ENCODE results near the gene SPATS2L.
A peak's percentile ranks its signal among the peaks of the same experiment; 100 is the strongest.

The SPATS2L gene

GRCh38 chr2:200307724-200308545 is 1.4 kb downstream of the SPATS2L start:
- no peak for TF ChIP-seq CTCF (IDR thresholded peaks at IDR 0.05; ENCODE audit: insufficient read depth, low read depth, low read length, missing control alignments)
- DNase-seq (ENCODE audit: low read depth): peak; percentile 26
- peak overlapping the region; percentile 49 for H3K4me3 ChIP-seq (ENCODE audit: low read length)

- no peak for DNase-seq (ENCODE audit: low read depth)
- peak overlapping the region; percentile 49 for H3K4me3 ChIP-seq (ENCODE audit: low read length)
- TF ChIP-seq CTCF (IDR thresholded peaks at IDR 0.05; ENCODE audit: insufficient read depth, low read depth, low read length, missing control alignments): no peak
Measured at GRCh38 chr2:200308546-200309295, 2.2 kb downstream of the SPATS2L start.

- H3K4me3 ChIP-seq (ENCODE audit: low read length): no peak overlapping the region
- no peak for TF ChIP-seq CTCF (IDR thresholded peaks at IDR 0.05; ENCODE audit: insufficient read depth, low read depth, low read length, missing control alignments)
- peak; percentile 41 for DNase-seq (ENCODE audit: low read depth)
Measured at GRCh38 chr2:200309296-200310049, 3.0 kb downstream of the SPATS2L start.

GRCh38 chr2:200310545-200310971 is 4.1 kb downstream of the SPATS2L start:
- H3K4me3 ChIP-seq (ENCODE audit: low read length): no peak overlapping the region
- DNase-seq (ENCODE audit: low read depth): peak; percentile 62
- TF ChIP-seq CTCF (IDR thresholded peaks at IDR 0.05; ENCODE audit: insufficient read depth, low read depth, low read length, missing control alignments): no peak

- no peak overlapping the region for H3K4me3 ChIP-seq (ENCODE audit: low read length)
- DNase-seq (ENCODE audit: low read depth): no peak
Measured at GRCh38 chr2:200311139-200311538, 4.6 kb downstream of the SPATS2L start.

More at GRCh38 chr2:200311139-200311538, 4.6 kb downstream of the SPATS2L start:
- no peak for TF ChIP-seq CTCF (IDR thresholded peaks at IDR 0.05; ENCODE audit: insufficient read depth, low read depth, low read length, missing control alignments)
